HL-60 (cell line): ENCODE measurements around the gene MYH9.

Experiments used
- CTCF ChIP-seq: IDR thresholded peaks from one replicate; pipeline ENCODE4 v1.5.1; 2011; ENCODE audit warnings: low read length, control low read depth, inconsistent platforms; ENCODE audit not compliant: insufficient read depth
- GABPA ChIP-seq: IDR thresholded peaks from 2 replicates; pipeline ENCODE4 v1.6.1; 2012; ENCODE audit warnings: low read depth
- POLR2AphosphoS5 ChIP-seq: IDR thresholded peaks from 2 replicates; pipeline ENCODE4 v1.6.1; 2012; ENCODE audit warnings: low read depth
- TF ChIP-seq, protein P1 (sequence below): IDR thresholded peaks from 2 replicates; pipeline ENCODE4 v1.6.1; 2012; ENCODE audit warnings: low read depth; ENCODE audit not compliant: insufficient replicate concordance

- TF ChIP-seq CTCF: no peak
- no peak for TF ChIP-seq GABPA
- TF ChIP-seq POLR2AphosphoS5: no peak; the same call in 1 of the 2 replicates
- TF ChIP-seq, protein P1, sequence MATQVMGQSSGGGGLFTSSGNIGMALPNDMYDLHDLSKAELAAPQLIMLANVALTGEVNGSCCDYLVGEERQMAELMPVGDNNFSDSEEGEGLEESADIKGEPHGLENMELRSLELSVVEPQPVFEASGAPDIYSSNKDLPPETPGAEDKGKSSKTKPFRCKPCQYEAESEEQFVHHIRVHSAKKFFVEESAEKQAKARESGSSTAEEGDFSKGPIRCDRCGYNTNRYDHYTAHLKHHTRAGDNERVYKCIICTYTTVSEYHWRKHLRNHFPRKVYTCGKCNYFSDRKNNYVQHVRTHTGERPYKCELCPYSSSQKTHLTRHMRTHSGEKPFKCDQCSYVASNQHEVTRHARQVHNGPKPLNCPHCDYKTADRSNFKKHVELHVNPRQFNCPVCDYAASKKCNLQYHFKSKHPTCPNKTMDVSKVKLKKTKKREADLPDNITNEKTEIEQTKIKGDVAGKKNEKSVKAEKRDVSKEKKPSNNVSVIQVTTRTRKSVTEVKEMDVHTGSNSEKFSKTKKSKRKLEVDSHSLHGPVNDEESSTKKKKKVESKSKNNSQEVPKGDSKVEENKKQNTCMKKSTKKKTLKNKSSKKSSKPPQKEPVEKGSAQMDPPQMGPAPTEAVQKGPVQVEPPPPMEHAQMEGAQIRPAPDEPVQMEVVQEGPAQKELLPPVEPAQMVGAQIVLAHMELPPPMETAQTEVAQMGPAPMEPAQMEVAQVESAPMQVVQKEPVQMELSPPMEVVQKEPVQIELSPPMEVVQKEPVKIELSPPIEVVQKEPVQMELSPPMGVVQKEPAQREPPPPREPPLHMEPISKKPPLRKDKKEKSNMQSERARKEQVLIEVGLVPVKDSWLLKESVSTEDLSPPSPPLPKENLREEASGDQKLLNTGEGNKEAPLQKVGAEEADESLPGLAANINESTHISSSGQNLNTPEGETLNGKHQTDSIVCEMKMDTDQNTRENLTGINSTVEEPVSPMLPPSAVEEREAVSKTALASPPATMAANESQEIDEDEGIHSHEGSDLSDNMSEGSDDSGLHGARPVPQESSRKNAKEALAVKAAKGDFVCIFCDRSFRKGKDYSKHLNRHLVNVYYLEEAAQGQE: no peak
Measured at GRCh38 chr22:36305813-36306212, 82.0 kb downstream of the MYH9 start.
